Right lobe of liver (tissue), 6 donors: ENCODE measurements around the gene ARHGAP21. TPM values are rescaled to one million over a fixed set of nuclear protein-coding genes. Genes with fewer than 3 reads are reported as not detected.

Experiments used
- ATAC-seq, 4 donors: fragments of 200-7000 bp; cut with Tn5 transposase; one replicate each; pipeline ENCODE4 v1.9.1; 2020; ENCODE audit warnings: mild to moderate bottlenecking in 4 of 4, moderate library complexity in 4 of 4
- DNase-seq, 3 donors: peaks; one replicate each; pipeline ENCODE4 v3.0.0-alpha.2; 2020
- H3K27ac ChIP-seq, 3 donors: fragments of 200-600 bp; one replicate each; pipeline ENCODE4 v1.8.0; 2022
- H3K27me3 ChIP-seq, 2 donors: fragments of 200-600 bp; one replicate each; pipeline ENCODE4 v1.8.0; 2022
- H3K36me3 ChIP-seq, 4 donors: fragments of 200-600 bp; sonication (generic) in 1 of 4; one replicate each; pipeline versions ENCODE4 v1.5.1 to v1.8.0; 2017 to 2022; ENCODE audit warnings: control low read depth in 1 of 4
- H3K4me1 ChIP-seq, 4 donors: fragments of 200-600 bp; sonication (generic) in 1 of 4; one replicate each; pipeline versions ENCODE4 v1.5.1 to v1.8.0; 2017 to 2022; ENCODE audit warnings: control low read depth in 1 of 4
- H3K4me3 ChIP-seq, 3 donors: fragments of 200-600 bp; one replicate each; pipeline ENCODE4 v1.8.0; 2022
- H3K9me3 ChIP-seq, 4 donors: fragments of 200-600 bp; sonication (generic) in 1 of 4; one replicate each; pipeline versions ENCODE4 v1.5.1 to v1.8.0; 2017 to 2022; ENCODE audit warnings: control low read depth in 1 of 4
- POLR2A ChIP-seq: fragments of 450-650 bp; IDR thresholded peaks from one replicate; pipeline ENCODE4 v1.6.1; 2017; ENCODE audit warnings: antibody characterized with exemption, mild to moderate bottlenecking
- WGBS: methylation state at CpG from one replicate; pipeline ENCODE4 v1.1.6; 2018; ENCODE audit warnings: low coverage, low lambda C conversion rate; ENCODE audit not compliant: insufficient coverage; ENCODE audit errors: missing lambda C conversion rate; 5-methylcytosine and 5-hydroxymethylcytosine counted together
- intact Hi-C, 2 donors: fragments of 100-400 bp; cut with DNase I; formaldehyde crosslinking; loops; one replicate each; pipeline versions ENCODE4 v1.11.2 to v1.14.1; 2022
- total RNA-seq, 6 experiments: library from RNA; depleted of rRNA in 2 of 6; stranded (reverse); fragments of >200 nt in 2 of 6; fragmentation: NEBNext Ultra II Directional in 3 of 6; extraction: Animal tissue kit (Norgen Biotek cat#: 25700) in 3 of 6; gene quantifications; one replicate each; pipeline versions ENCODE4 v1.1.0 to v1.2.4, GENCODE V29; 2016 to 2023
- TF ChIP-seq, protein P1 (sequence below), 4 donors: fragments of 200-600 bp in 3 of 4; fragments of 450-650 bp in 1 of 4; IDR thresholded peaks; one replicate each; pipeline versions ENCODE4 v1.5.1 to v1.8.0; 2016 to 2022; ENCODE audit warnings: antibody characterized with exemption in 4 of 4, mild to moderate bottlenecking in 2 of 4
- donor health status: DM: no; HTN: yes; CAD: no.
- donor health status: DM: no; HTN: no; CAD: no.
- donor health status: DM: no; HTN: no; CAD: no.
- donor health status: DM: no; HTN: yes; CAD: no.
- donor health status: DM: no; HTN: yes; CAD: no.

Gene ARHGAP21
- total RNA-seq, 6 experiments from 2014 or later = 27.6 to 47.1 (median 31.0) TPM

DNA sequence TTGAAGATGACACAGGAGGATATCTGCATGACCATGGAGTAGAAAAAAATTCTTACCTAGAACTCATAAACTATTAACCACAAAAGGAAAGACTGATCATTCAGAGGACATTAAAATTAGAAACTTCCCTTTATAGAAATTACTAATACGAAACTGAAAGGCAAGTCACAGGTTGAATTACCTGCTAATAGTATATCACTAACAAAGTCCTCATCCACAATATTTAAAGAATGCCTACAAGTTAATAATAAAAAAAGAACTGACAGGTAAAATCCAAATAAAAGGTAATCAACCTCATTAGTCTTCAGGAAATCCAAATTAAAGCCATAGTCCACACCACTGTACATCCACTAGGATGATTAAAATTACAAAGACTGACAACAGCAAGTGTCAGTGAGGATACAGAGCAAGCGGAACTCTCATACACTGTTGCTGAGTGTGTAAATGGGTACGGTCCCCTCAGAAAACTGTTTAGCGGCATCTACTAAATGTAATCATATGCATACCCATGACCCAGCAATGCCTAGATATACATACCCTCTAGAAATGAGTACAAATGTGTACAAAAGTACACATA, 71.2 kb downstream of the ARHGAP21 start:
- H3K4me3 ChIP-seq = no peak overlapping the region
- no peaks in the 10 kb centered on the region for H3K4me1 ChIP-seq
- no peaks in the 10 kb centered on the region for H3K36me3 ChIP-seq
- H3K9me3 ChIP-seq = no peaks in the 10 kb centered on the region
- intact Hi-C loops = no loop called here
- WGBS = 89% methylated on average over 3 of the region's 4 CpGs
- H3K27me3 ChIP-seq = no peaks in the 10 kb centered on the region
- H3K27ac ChIP-seq = no peak overlapping the region
- DNase-seq = no peak
- no peak for ATAC-seq
- TF ChIP-seq, protein P1, sequence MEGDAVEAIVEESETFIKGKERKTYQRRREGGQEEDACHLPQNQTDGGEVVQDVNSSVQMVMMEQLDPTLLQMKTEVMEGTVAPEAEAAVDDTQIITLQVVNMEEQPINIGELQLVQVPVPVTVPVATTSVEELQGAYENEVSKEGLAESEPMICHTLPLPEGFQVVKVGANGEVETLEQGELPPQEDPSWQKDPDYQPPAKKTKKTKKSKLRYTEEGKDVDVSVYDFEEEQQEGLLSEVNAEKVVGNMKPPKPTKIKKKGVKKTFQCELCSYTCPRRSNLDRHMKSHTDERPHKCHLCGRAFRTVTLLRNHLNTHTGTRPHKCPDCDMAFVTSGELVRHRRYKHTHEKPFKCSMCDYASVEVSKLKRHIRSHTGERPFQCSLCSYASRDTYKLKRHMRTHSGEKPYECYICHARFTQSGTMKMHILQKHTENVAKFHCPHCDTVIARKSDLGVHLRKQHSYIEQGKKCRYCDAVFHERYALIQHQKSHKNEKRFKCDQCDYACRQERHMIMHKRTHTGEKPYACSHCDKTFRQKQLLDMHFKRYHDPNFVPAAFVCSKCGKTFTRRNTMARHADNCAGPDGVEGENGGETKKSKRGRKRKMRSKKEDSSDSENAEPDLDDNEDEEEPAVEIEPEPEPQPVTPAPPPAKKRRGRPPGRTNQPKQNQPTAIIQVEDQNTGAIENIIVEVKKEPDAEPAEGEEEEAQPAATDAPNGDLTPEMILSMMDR (IDR thresholded peaks at IDR 0.05) = no peak
- no peak for TF ChIP-seq POLR2A

DNA sequence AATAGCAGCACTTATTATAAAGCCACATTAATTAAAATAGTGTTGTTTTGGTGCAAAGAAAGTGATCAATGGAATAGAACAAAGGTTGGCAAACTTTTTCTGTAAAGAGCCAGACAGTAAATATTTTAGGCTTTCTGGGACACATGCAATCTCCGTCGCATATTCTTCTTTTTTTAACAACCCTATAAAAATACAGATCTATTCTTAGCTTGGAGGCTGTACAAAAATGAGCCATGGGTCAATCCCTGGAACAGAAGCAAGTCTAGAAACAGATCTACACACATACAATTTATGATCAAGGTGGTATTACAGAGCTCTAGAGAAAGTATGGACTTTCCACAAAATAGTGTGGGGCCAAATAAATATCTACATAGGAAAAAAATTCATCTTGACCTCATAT, 71.8 kb downstream of the ARHGAP21 start:
- WGBS = 20% methylated on average over 2 of the region's 2 CpGs
- Histone ChIP-seq H3K27me3 (no peaks in the 10 kb centered on the region), H3K9me3 (no peaks in the 10 kb centered on the region), H3K4me1 (no peaks in the 10 kb centered on the region), H3K36me3 (no peaks in the 10 kb centered on the region), H3K27ac (no peak overlapping the region), H3K4me3 (no peak overlapping the region)
- TF ChIP-seq, protein P1 (IDR thresholded peaks at IDR 0.05) = no peak
- no peak for TF ChIP-seq POLR2A
- no peak for DNase-seq
- no peak for ATAC-seq
- intact Hi-C loops = no loop called here

DNA sequence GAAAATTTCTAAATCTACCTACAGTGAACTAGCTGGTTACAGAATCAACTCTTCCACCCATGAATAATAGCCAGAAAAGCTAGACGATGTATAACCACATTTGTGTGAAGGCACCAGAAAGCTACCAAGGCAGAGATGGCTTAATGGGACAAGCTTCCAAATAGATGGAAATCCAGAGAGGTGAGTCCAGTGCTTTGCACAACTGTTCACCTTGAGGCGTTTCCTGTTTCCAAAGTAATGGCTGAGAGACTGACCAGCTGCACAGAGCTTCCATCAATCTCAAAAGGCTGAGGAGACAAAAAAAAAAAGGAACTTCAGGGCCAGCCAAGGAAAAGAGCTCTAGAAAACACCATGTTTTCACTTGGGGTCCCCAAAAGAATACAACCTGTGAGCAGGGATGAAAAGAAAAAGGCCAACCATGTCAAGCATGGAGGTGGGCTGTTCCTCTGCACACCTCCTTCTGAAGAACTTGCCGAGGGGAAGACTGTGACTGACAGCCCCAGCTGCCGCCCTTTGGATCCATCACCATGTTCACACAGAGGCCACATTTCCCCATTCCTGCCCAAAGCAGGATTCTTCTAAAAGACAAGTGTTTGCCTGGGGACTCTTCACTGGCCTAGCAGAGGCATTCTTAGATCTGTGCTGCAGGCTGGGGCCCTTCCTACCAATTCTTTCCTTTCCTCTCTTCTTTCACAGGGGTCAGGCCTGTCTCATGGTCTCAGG, 72.9 kb downstream of the ARHGAP21 start:
- intact Hi-C loops = no loop called here
- DNase-seq = no peak
- no peaks in the 10 kb centered on the region for H3K4me1 ChIP-seq
- no peaks in the 10 kb centered on the region for H3K9me3 ChIP-seq
- H3K4me3 ChIP-seq = no peak overlapping the region
- ATAC-seq = no peak
- H3K27me3 ChIP-seq = no peaks in the 10 kb centered on the region
- no peak overlapping the region for H3K27ac ChIP-seq
- no peaks in the 10 kb centered on the region for H3K36me3 ChIP-seq
- WGBS = 100% methylated on average over 2 of the region's 4 CpGs
- TF ChIP-seq POLR2A = no peak
- TF ChIP-seq, protein P1 (IDR thresholded peaks at IDR 0.05) = no peak

DNA sequence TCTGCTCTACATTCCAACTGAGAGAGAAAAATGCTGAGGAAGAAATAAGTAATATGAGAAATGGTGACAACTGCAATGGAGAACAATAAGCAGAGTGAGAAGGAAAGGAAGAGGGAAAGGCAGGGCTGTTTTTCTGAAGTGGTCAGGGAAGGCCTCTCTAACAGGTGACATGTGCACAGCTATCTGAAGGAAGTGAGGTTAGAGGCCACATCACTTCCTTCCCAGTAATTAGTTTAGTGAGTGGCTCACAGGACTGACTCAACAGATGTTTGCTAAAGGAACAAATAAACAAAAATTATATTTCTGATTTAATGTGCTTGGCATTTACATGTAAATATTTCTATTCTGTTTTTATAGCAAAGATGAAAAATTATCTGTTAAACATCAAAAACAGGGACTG, 77.9 kb downstream of the ARHGAP21 start:
- DNase-seq (no peak), ATAC-seq (peak in 3 of 4 donors; percentile 12 to 55 (median 36))
- TF ChIP-seq POLR2A = no peak
- TF ChIP-seq, protein P1 (IDR thresholded peaks at IDR 0.05) = no peak
- no peak overlapping the region for H3K4me3 ChIP-seq
- H3K27me3 ChIP-seq = no peaks in the 10 kb centered on the region
- no peaks in the 10 kb centered on the region for H3K9me3 ChIP-seq
- no peak overlapping the region for H3K27ac ChIP-seq
- no peaks in the 10 kb centered on the region for H3K36me3 ChIP-seq
- intact Hi-C loops = loop anchor here in 1 of 2 donors (10.0 kb wide), 1 partner anchor 349 kb away; no protein-coding TSS in a partner anchor
- peaks cover 0 to 15% (median 7%) of the 10 kb centered on the region in 4 donors for H3K4me1 ChIP-seq
